ENCODE data around the gene ITSN2.

DNA sequence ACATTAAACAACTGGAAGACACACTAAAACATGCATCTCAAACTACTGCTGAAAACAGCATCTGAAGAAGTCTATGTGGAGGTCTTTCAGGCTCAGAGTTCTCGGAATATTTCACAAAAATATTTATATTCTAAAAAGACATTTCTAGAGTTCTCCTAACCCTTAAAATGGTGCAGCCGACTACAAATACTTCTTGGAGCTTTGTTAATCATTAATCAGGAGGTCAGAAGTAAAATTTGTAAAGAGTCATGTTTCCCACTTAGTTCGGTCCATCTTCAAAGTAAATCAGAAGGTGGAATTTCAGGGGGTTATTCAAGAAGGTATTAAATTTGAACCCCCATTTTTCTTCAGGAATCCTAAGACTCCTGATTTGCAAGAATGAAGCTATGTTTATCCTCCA, 112.7 kb downstream of the ITSN2 start:
- no peak for TF ChIP-seq POLR2A (IDR thresholded peaks at IDR 0.05; ENCODE audit: low read length)
- TF ChIP-seq GATA1 (IDR thresholded peaks at IDR 0.05; ENCODE audit: low read depth, low read length), result no peak
